K562 (cell line): ENCODE results near the gene PRKD2. TPM values are rescaled to one million over a fixed set of nuclear protein-coding genes. Genes with fewer than 3 reads are reported as not detected.
A peak's percentile ranks its signal among the peaks of the same experiment; 100 is the strongest.

Source experiments
- ATAC-seq: fragments of 200-7000 bp; cut with Tn5 transposase; 3 replicates; pipeline ENCODE4 v1.9.1; 2020; ENCODE audit warnings: moderate library complexity
- BruUV-seq: library from RNA; stranded (reverse); fragments of 400-500 nt; replicated peaks from 2 replicates; lab custom pipeline; 2021; lab: Mats Ljungman, UMichigan
- CTCF ChIA-PET: fragments of 300-600 bp; formaldehyde crosslinking; extraction: SDS; loops from one replicate; lab custom pipeline; 2021; ENCODE audit warnings: low intra/inter-chr PET ratio; lab: Yijun Ruan, JAX
- POLR2A ChIA-PET: fragments of 300-600, 350-650 bp; sonication (Branson Sonifier 250); formaldehyde crosslinking; extraction: SDS; loops from one replicate; lab custom pipeline; 2021; ENCODE audit warnings: antibody characterized with exemption, inconsistent platforms; lab: Yijun Ruan, JAX
- DNase-seq, 4 experiments: peaks; one replicate each; pipeline versions ENCODE4 v3.0.0 to v3.0.0-alpha.2; 2011 to 2018; ENCODE audit warnings: low spot score in 3 of 4, mixed read lengths in 3 of 4; ENCODE audit errors: extremely low read depth in 1 of 4
- FAIRE-seq: peaks from 2 replicates; lab custom pipeline; 2011; peaks lifted over from hg19 to GRCh38; lab: Jason Lieb, UNC
- H2AFZ ChIP-seq: 2 replicates; pipeline ENCODE4 v1.6.0; 2011; ENCODE audit warnings: low read depth, low read length, control low read depth, inconsistent platforms
- H3K27ac ChIP-seq: fragments of 200-600 bp; 3 replicates; pipeline ENCODE4 v1.8.0; 2011; ENCODE audit warnings: low read depth, mild to moderate bottlenecking, control low read depth, inconsistent platforms, low read length, moderate library complexity, mixed read lengths; ENCODE audit errors: extremely low read depth
- H3K27me3 ChIP-seq, 2 experiments: fragments of 300-600 bp in 1 of 2; 2 replicates in 1 of 2; 3 replicates in 1 of 2; pipeline versions ENCODE4 v1.6.0 to v1.8.0; 2011; ENCODE audit warnings: inconsistent platforms in 2 of 2, low read length in 2 of 2, mild to moderate bottlenecking in 1 of 2, mixed read lengths in 1 of 2, moderate library complexity in 1 of 2; ENCODE audit not compliant: control insufficient read depth in 2 of 2, insufficient read depth in 2 of 2
- H3K36me3 ChIP-seq: fragments of 300-600 bp; 3 replicates; pipeline ENCODE4 v1.8.0; 2011; ENCODE audit warnings: mild to moderate bottlenecking, low read length, inconsistent platforms; ENCODE audit not compliant: control insufficient read depth, insufficient read depth
- H3K4me1 ChIP-seq, 2 experiments: fragments of 200-600 bp in 1 of 2; replicated peaks in 1 of 2; 2 replicates in 1 of 2; 3 replicates in 1 of 2; pipeline versions ENCODE4 v1.5.1 to v1.8.0; 2011; ENCODE audit warnings: inconsistent platforms in 2 of 2, low read length in 2 of 2, mild to moderate bottlenecking in 1 of 2, mixed read lengths in 1 of 2, moderate library complexity in 1 of 2; ENCODE audit not compliant: control insufficient read depth in 2 of 2, insufficient read depth in 2 of 2
- H3K4me2 ChIP-seq: 2 replicates; pipeline ENCODE4 v1.6.1; 2011; ENCODE audit warnings: low read length, control low read depth, inconsistent platforms, mixed read lengths; ENCODE audit not compliant: insufficient read depth
- H3K4me3 ChIP-seq: fragments of 200-600 bp; sonication (generic), shearing (Covaris generic); 2 replicates; pipeline ENCODE4 v1.5.1; 2016; ENCODE audit warnings: control low read depth, inconsistent platforms
- H3K79me2 ChIP-seq: fragments of 200-600 bp; 3 replicates; pipeline ENCODE4 v1.8.0; 2011; ENCODE audit warnings: low read length, inconsistent platforms; ENCODE audit not compliant: control insufficient read depth, insufficient read depth
- H3K9ac ChIP-seq, 2 experiments: 2 replicates each; pipeline versions ENCODE4 v1.6.0 to v1.6.1; 2011; ENCODE audit warnings: low read depth in 2 of 2, low read length in 2 of 2, control low read depth in 1 of 2, inconsistent platforms in 1 of 2, mild to moderate bottlenecking in 1 of 2, mixed read lengths in 1 of 2; ENCODE audit not compliant: insufficient read depth in 1 of 2
- H3K9me1 ChIP-seq: one replicate; pipeline ENCODE4 v1.6.0; 2011; ENCODE audit warnings: inconsistent platforms, mild to moderate bottlenecking, low read length, moderate library complexity; ENCODE audit not compliant: control insufficient read depth, insufficient read depth
- H3K9me3 ChIP-seq: replicated peaks from 2 replicates; pipeline ENCODE4 v1.5.1; 2011; ENCODE audit warnings: low read depth, low read length, inconsistent platforms; ENCODE audit not compliant: control insufficient read depth, insufficient read depth
- H4K20me1 ChIP-seq: replicated peaks from 2 replicates; pipeline ENCODE4 v1.6.1; 2011; ENCODE audit warnings: low read length, inconsistent platforms, mixed read lengths; ENCODE audit not compliant: control insufficient read depth, insufficient read depth
- POLR2G ChIP-seq: fragments of 200-400 bp; formaldehyde crosslinking; IDR thresholded peaks from 2 replicates; pipeline ENCODE4 v1.6.1; 2017; ENCODE audit warnings: low read depth, mild to moderate bottlenecking, antibody characterized with exemption, low read length, moderate library complexity
- PTRF ChIP-seq: fragments of 450-650 bp; IDR thresholded peaks from 2 replicates; pipeline ENCODE4 v1.6.1; 2016; ENCODE audit warnings: mild to moderate bottlenecking, missing genetic modification characterization, missing compliant biosample characterization
- RBFOX2 ChIP-seq: fragments of 200-400 bp; formaldehyde crosslinking; IDR thresholded peaks from 2 replicates; pipeline ENCODE4 v1.6.1; 2017; ENCODE audit warnings: low read depth, mild to moderate bottlenecking, low read length, moderate library complexity
- WHSC1 ChIP-seq: IDR thresholded peaks from one replicate; pipeline ENCODE4 v1.6.1; 2012; ENCODE audit warnings: low read length, control low read depth, inconsistent platforms
- WGBS: fragments of 100-300 bp; shearing (Covaris generic); methylation state at CpG from one replicate; pipeline ENCODE4 v1.1.6; 2016; ENCODE audit warnings: low coverage, mixed read lengths; ENCODE audit not compliant: insufficient coverage; ENCODE audit errors: missing lambda C conversion rate; 5-methylcytosine and 5-hydroxymethylcytosine counted together
- in situ Hi-C: fragments of 300-500 bp; cut with MboI; formaldehyde crosslinking; loops from 4 replicates; pipeline ENCODE4 v1.15.0; 2018; ENCODE audit warnings: inconsistent platforms, mixed read lengths
- intact Hi-C: fragments of 100-400 bp; cut with micrococcal nuclease; formaldehyde crosslinking; loops from 2 replicates; pipeline ENCODE4 v1.14.2; 2022
- polyA plus RNA-seq, 8 experiments: library from polyadenylated mRNA; depleted of rRNA in 4 of 8; stranded (reverse) in 5 of 8; unstranded in 3 of 8; fragments of >200 nt; fragmentation: Nextera tagmentation in 2 of 8; fragmentation: Illumina TruSeq in 1 of 8; extraction: Ambion mirVana in 2 of 8; extraction: Trizol in 1 of 8; gene quantifications; 2 replicates each; pipeline versions ENCODE4 v1.2.1 to v1.2.3, GENCODE V29; 2011 to 2014; ENCODE audit warnings: inconsistent platforms in 1 of 8, missing spikeins in 1 of 8
- total RNA-seq, 7 experiments: library from RNA; depleted of rRNA in 6 of 7; stranded (reverse); fragments of >200 nt in 6 of 7; fragmentation: Illumina TruSeq in 2 of 7; extraction: Trizol in 2 of 7; gene quantifications; 2 replicates each; pipeline versions ENCODE4 v1.2.1 to v1.2.3, GENCODE V29; 2011 to 2021; ENCODE audit warnings: low replicate concordance in 1 of 7

Gene PRKD2
- total and polyA plus RNA-seq, 9 of the 15 experiments (the other 6 are each of a cell fraction or from before 2014, with no cell fraction given), result 1.8 to 60.0 (median 15.0) TPM

DNA sequence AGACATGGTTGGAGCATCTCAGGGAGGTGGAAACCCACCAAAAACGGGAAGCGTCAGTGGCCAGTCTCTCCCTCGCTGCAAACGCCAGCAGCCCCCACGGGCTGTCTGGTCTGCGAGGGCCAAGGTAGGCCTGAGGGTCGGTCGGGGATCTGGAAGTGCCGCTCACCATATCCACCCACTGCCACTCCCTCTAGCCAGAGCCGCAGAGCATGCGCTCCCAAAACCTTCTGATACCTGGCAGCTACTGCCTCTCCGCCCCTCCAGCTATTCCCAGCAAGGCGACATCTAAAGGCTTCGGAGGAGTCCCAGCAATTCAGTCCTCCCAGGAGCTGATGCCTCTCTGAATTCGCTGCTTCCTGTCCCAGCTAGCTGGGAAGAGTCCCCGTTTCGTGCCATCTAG lies 24.5 kb upstream of the PRKD2 start:
- Histone ChIP-seq H4K20me1 (peaks cover 65% of the 10 kb centered on the region), H3K79me2 (peaks cover 83% of the 10 kb centered on the region), H3K36me3 (peaks cover 62% of the 10 kb centered on the region; the same call in 2 of the 3 replicates), H3K9ac (peak overlapping the region in 1 of 2 experiments; percentile 53; a peak in 2 of 4 replicates), H3K27ac (no peak overlapping the region), H3K4me3 (no peak overlapping the region), H3K27me3 (no peaks in the 10 kb centered on the region), H3K4me1 (peaks cover 33 to 59% of the 10 kb centered on the region in 2 experiments), H3K9me3 (no peaks in the 10 kb centered on the region), H3K4me2 (no peak overlapping the region), H3K9me1 (peaks cover 7% of the 10 kb centered on the region), H2AFZ (no peak overlapping the region)
- DNase-seq (no peak), ATAC-seq (no peak), FAIRE-seq (no peak)
- in situ Hi-C loops (no loop called here), intact Hi-C loops (no loop called here)
- no TSS peak for BruUV-seq
- 87% methylated on average over 13 of the region's 17 CpGs for WGBS
- POLR2A ChIA-PET, result interaction anchor here (0.6 to 2.2 kb wide), 10 partner anchors 9 to 281 kb away, joined by 3 to 10 read pairs (median 4); no protein-coding TSS in a partner anchor
- CTCF ChIA-PET, result no interaction called here
- TF ChIP-seq WHSC1 (no peak), RBFOX2 (peak; percentile 10; the same call in 1 of the 2 replicates)
- TF ChIP-seq, all 486 proteins: peak for 1

DNA sequence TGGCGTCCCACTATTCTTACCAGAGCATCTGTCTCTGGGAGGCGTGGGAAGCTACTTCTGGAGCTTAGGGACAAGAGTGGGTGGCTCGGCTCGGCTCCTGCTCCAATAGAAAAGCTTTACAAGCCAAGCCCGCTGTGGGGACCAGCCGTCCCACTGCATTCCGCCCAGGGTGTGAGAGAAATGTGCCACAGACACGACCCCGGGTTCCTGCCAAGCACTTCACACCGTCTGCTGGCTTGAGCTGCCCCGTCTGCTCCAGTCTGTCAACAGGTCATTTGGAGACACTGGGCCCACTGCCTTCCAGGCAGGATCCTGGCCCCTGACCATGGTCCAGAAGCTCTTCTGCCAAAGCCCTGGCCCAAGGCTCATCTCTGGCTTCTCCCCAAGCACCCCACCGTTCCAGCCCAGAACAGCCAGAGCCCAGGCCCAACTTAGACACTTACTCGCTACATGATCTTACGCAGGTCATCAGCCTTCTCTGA lies 22.4 kb upstream of the PRKD2 start:
- in situ Hi-C loops, result no loop called here
- TF ChIP-seq POLR2G (peak; percentile 44; the same call in 1 of the 2 replicates), PTRF (tag) (no peak)
- ChIA-PET CTCF (no interaction called here), POLR2A (interaction anchor here (0.6 to 1.4 kb wide), 3 partner anchors 8 to 1561 kb away, joined by 3 to 12 read pairs (median 3); partner anchors contain the start of genes BLOC1S3 and SLC1A5)
- 92% methylated on average over 14 of the region's 14 CpGs for WGBS
- Histone ChIP-seq H4K20me1 (peaks cover 54% of the 10 kb centered on the region), H3K9me1 (peaks cover 7% of the 10 kb centered on the region), H2AFZ (no peak overlapping the region), H3K4me3 (no peak overlapping the region), H3K9me3 (no peaks in the 10 kb centered on the region), H3K27me3 (no peaks in the 10 kb centered on the region), H3K27ac (no peak overlapping the region; the same call in 2 of the 3 replicates), H3K4me1 (peaks cover 31 to 49% of the 10 kb centered on the region in 2 experiments), H3K36me3 (peaks cover 76% of the 10 kb centered on the region; the same call in 2 of the 3 replicates), H3K4me2 (no peak overlapping the region), H3K9ac (peak overlapping the region in 1 of 2 experiments; percentile 83; a peak in 2 of 4 replicates), H3K79me2 (peaks cover 71% of the 10 kb centered on the region)
- no peak for FAIRE-seq
- no peak for DNase-seq
- ATAC-seq, result no peak
- BruUV-seq, result no TSS peak
- intact Hi-C loops, result no loop called here
